ENCODE data around the gene FNBP1.

DNA sequence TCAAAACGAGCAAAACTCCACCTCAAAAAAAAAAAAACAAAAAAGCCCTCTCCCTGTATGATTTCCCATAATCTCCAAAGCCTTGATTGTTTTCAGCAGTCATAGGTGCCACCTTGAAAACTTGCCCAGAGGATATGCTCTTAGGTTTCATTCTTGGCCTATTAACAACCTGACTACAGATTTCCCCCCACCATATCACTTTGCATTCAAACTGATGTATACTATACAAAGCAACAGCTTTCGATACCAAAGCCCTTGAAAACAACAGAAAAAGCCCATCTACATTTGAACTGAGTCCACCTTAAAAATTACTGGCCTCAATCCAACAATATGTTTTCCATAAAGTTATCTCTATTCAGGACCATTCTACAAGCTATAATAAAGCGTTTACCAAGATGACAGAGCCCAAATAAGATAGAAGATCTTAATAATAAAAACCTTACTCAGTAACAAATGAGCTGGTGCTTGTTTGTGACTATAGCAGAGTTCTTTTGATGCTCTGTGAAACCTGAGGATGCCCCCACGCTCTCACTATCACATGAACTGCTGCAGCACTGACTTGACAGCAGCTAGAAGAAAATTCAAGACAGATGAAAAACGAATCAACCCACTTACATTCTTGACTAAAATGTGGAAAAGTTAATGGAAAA, 44.4 kb downstream of the FNBP1 start:
- TF ChIP-seq SIN3A (conservative IDR thresholded peaks at IDR 0.05 in 1 of 2, IDR thresholded peaks at IDR 0.05 in 1 of 2; ENCODE audit: low read depth in 1 of 2, low read length in 2 of 2) = no peak
- no peak for TF ChIP-seq EZH2 (IDR thresholded peaks at IDR 0.05; ENCODE audit: low read depth, low read length, severe bottlenecking)
- no peak for TF ChIP-seq SUZ12 (IDR thresholded peaks at IDR 0.05; ENCODE audit: low read length)
